Stimulated activated CD8-positive, alpha-beta memory T cell treated with anti-CD3 and anti-CD28 coated beads, Interleukin-7, amount 100 ng/mL, for 1 hour (primary cell): Measurements from ENCODE around the gene SKP1.
A peak's percentile ranks its signal among the peaks of the same experiment; 100 is the strongest.

Experiments used
- DNase-seq, 2 donors: peaks; one replicate each; pipeline ENCODE4 v3.0.0-alpha.2; 2020; ENCODE audit warnings: low read depth in 2 of 2

Gene SKP1

DNA sequence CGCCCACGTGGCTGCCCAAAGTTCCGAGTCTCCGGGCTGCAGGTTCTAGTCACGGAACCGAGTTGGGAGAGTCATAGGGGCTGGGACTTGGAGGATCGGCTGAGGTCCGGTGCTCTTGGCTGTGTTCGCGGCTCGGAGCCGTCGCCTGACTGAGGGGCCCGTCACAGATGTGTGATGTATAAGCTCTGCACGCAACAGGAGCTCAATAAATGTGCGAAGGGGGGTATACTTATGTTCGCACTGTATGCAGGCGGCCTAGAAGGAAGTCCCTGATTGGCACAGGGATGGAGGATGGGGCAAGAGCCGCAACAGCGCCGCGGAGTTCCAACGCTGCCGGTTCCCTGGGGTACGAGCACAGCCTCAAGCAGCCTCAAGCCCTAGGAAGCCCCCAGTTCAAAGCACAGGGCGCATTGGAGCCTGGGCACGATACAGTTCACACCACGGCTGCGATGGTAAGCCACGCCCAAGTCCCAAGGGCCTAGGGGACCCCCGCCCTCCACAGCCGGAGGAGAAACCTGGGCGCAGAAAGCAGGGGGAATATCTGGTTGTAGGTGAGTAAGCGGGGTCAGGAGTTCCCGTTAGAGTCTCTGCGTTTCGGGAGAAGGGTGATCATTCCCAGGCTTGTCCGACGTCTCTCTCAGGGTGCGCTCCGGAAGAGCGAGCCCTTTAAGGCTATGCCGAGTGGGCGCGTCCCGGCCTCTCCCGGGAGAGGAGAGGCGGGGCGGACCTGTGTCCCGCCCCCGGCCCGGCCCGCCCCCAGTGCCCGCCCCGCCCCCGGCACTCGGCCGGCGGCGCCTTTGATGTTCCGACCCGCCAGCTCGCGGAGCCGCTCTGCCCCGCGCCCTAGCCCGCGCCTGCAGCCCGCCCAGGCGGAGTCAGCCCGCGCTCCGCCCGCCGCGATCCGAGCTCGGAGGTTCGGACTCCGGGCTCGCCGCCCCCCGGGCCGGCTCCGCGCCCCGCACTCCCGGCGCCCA is 62.6 kb downstream of the SKP1 start, which contains the start of gene TCF7:
Gene TCF7, plus strand, starts transcription at position 780 of the 974 bp plus-strand sequence. CDS start 226 bp downstream, outside the sequence.
- peak; percentile 58 to 62 for DNase-seq

DNA sequence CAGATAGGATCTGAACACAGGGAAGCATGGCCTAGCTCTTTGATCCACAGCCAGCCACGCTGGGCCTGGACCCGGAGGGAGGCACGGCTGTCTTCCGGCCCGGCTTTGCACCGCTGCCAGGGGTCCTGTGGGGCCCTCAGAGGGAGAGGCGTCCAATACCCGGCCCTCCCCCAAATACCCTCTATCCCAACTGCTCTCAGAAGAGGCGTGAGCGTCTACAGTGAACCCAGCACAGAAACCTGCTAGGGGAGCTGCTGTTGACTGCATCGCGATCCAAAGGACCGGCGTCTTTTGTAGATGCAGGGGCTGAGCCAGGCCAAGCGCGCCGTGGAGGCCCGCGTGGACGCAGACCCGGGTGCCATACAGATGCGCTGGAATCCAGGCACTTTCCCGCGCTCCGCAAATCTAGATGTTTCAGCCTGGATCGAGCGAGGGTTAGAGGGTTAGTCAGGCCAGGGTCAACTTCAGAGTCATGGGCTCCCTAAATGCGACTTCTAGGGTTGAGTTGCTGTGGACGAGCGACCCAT is 63.3 kb downstream of the SKP1 start:
- DNase-seq, result no peak

DNA sequence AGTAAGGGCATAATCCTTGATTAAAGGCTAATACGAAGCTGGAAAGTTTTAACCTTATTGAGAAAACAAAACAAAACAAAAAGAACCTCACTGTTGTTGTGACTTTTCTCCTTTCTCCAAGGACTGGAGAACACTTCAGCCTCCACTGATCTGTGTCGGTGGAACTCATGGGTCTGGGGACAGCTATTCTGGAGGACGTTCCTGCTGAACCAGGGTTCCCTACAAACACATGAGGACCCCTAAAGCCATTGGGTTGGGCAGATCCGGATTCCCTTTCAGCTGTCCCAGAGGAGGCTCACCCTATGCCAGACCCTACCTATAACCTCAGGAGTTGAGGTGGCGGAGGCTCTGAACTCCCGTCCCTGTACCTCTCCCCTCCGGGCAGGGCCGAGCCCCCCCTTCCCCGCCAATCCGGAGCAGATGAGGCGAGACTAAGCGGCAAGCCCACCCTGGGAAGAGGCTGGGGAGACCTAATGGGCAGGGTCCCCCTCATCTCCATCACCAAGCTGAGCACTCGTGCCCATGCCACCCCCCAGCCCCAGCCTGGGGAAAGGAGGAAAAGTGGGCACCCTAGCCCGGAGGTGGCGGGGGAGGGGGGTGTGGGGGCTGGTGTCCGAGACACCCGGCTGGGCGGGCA is 63.9 kb downstream of the SKP1 start:
- no peak for DNase-seq

DNA sequence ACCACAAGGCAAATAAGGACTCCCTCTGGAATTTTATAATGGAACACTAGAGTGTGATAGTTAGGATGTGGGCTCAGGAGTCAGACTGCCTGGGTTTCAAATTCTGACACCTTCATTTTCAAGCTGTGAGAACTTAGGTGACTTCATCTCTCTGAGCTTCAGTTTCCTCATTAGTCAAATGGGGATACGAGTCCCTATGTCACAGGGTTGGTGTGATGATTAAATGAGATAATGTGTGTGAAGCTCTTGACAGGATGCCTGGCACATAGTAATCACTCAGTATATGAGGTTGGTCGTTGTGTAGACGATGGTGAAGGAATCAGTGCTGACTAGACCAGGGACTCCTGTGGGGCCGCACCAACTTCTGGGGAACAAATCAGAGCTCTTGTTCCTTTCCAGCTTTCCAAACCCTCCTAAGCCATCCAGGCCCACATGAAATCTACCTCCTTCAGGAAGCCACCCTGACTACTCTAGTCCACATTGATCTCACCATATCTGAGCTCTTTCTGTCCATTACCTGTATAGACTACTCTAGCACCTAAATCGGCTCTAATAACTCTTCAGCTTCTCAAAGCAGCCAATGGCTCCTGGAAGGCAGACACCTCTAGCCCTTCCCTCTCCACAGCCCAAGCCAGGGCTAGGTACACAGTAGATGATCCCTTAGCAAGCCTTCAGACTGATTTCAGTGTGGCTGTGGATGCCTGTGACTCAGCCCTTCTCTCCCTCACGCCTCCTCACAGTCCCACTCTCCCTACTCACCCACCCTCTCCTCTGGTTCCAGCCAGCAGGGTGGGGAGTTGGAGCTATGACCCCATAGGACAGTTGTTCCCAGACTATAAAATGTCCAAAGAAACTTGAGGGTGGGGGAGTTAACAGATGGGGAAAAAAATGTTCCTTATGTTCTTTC is 64.8 kb downstream of the SKP1 start:
- DNase-seq, result no peak

GRCh38 chr5:134110382-134110781 is 66.4 kb downstream of the SKP1 start:
- DNase-seq, result no peak

DNA sequence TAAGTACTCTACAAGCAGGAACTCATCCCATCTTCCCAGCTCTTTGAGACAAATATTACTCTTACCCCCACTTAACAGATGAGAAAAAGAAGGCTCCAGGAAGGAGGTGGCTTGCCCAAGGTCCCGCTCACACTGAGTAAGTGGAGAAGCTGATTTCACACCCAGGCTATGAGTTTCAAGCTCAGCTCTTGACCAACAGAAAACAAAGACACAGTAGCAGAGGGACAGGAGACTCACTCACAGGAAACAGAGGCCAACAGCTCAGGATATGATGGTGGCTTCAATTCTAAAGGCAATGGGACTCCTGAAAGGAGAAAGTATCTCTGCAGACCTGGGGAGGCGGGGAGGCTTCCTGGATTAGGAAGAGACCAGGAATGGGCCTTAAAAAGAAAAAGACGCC is 69.0 kb downstream of the SKP1 start:
- DNase-seq, result no peak

DNA sequence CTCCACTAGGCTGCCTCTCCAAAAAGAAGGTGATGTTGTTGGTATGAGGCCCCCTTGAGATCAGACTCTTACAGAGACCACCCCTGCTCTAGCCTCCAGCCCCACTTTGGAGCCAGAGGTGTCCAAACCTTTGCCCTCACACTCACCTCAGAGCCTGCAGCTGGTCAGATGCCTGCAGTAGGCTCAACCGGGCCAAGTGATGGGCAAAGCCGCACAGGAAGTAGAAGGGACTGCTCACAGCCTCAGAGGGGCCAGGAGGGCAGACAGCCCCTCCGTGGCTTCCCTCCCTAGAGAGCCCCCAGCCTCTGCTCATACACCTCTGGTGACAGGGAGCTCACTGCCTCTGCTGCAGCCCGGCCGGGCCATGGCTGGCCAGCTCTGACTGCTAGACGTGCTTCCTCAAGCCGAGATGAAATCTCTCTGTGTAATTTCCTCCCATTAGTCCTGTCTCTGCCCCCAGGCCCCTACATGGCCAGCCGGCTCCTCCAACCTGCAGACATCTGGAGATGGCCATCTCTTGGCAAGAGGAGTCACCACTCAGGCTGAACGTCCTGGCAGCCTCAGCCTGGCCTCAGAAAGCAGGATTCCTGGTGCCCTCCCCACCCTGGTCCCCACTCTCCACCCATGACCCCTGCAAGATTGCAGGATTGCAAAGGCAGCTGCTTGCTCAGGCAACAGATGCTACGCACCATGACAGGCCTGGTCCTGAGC is 69.6 kb downstream of the SKP1 start:
- no peak for DNase-seq

- no peak for DNase-seq
Measured at GRCh38 chr5:134103998-134104654, 72.6 kb downstream of the SKP1 start.

- no peak for DNase-seq
Measured at GRCh38 chr5:134103397-134103796, 73.4 kb downstream of the SKP1 start.

GRCh38 chr5:134101686-134102439 is 74.9 kb downstream of the SKP1 start:
- peak; percentile 56 to 70 for DNase-seq

GRCh38 chr5:134100283-134101091 is 76.3 kb downstream of the SKP1 start:
- peak; percentile 58 to 61 for DNase-seq

DNA sequence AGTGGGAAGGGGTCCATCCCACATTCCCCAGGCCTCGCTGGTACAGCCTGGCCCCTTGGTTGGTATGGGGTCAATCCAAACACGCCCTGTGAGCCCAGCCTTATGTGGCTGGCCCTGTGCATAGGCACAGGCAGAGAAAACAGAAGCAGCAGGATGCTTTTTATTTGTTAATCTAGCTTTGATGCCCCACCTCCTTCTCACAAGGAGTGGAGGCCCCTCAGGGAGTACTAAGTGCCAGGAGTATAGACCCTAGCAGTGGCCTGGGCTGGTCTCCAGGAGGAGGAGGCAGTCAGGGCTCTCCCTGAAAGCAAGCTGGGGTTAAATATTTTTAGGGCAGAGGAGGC is 76.8 kb downstream of the SKP1 start:
- DNase-seq, result no peak

GRCh38 chr5:134099288-134099872 is 77.4 kb downstream of the SKP1 start:
- no peak for DNase-seq
